ENCODE measurements around the gene ANKRD6. TPM values are rescaled to one million over a fixed set of nuclear protein-coding genes. Genes with fewer than 3 reads are reported as not detected.

ANKRD6 gene
- total and polyA plus RNA-seq, 11 donors, result 3.5 to 14.1 (median 10.2) TPM

- no peak for DNase-seq
- 85 to 91% (median 88%) methylated on average over 4 of the region's 4 CpGs for WGBS, 4 donors
- H3K4me1 ChIP-seq, result peaks cover 0 to 29% (median 8%) of the 10 kb centered on the region in 12 donors
- no peaks in the 10 kb centered on the region for H3K27me3 ChIP-seq
- no peaks in the 10 kb centered on the region for H3K9me3 ChIP-seq
- no peak for TF ChIP-seq CTCF (IDR thresholded peaks at IDR 0.05)
- no peak for TF ChIP-seq POLR2A (IDR thresholded peaks at IDR 0.05)
- no peak for ATAC-seq
- H3K4me3 ChIP-seq, result no peak overlapping the region
- intact Hi-C loops (cut with DNase I), result loop anchor here in 3 of 10 donors (5.0 to 10.0 kb wide), 3 partner anchors 162 to 250 kb away; no protein-coding TSS in a partner anchor
- H3K36me3 ChIP-seq, result no peaks in the 10 kb centered on the region
- H3K27ac ChIP-seq, result no peak overlapping the region
Measured at GRCh38 chr6:89434954-89435353, 2.0 kb downstream of the ANKRD6 start.

DNA sequence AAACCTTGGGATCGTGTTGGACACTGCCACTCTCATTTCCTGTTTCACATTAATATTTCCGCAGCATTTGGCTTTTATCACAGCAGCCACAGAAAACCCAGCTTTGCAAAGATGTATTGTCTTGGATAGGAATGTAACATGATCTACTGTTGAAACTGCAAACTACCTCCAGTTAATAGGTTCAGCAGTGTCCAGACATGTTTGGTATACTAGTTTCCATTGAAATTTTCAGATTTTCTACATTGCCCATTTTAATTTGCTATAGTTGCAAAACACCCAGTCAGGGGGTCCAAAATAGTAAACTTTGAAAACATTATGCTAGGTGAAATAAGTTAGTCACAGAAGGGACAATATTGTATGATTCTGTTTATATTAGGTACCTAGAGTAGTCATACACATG, 3.3 kb downstream of the ANKRD6 start:
- H3K27ac ChIP-seq, result no peak overlapping the region
- no peak for ATAC-seq
- peaks cover 0 to 29% (median 8%) of the 10 kb centered on the region in 12 donors for H3K4me1 ChIP-seq
- intact Hi-C loops (cut with DNase I), result loop anchor here in 1 of 10 donors (10.0 kb wide), 1 partner anchor 249 kb away; no protein-coding TSS in a partner anchor
- no peak for DNase-seq
- TF ChIP-seq POLR2A (IDR thresholded peaks at IDR 0.05), result no peak
- TF ChIP-seq CTCF (IDR thresholded peaks at IDR 0.05), result no peak
- 43 to 56% (median 50%) methylated on average over 2 of the region's 2 CpGs for WGBS, 4 donors
- H3K27me3 ChIP-seq, result no peaks in the 10 kb centered on the region
- no peak overlapping the region for H3K4me3 ChIP-seq
- peaks cover 0 to 5% (median 0%) of the 10 kb centered on the region in 12 donors for H3K9me3 ChIP-seq
- no peaks in the 10 kb centered on the region for H3K36me3 ChIP-seq

- intact Hi-C loops (cut with DNase I), result loop anchor here in 1 of 10 donors (10.0 kb wide), 1 partner anchor 247 kb away; no protein-coding TSS in a partner anchor
- ATAC-seq (no peak), DNase-seq (no peak)
- Histone ChIP-seq H3K36me3 (no peaks in the 10 kb centered on the region), H3K27ac (no peak overlapping the region), H3K4me1 (peaks cover 0 to 24% (median 5%) of the 10 kb centered on the region in 12 donors), H3K4me3 (no peak overlapping the region), H3K27me3 (no peaks in the 10 kb centered on the region), H3K9me3 (peaks cover 0 to 5% (median 0%) of the 10 kb centered on the region in 12 donors)
- 79 to 91% (median 83%) methylated on average over 1 of the region's 1 CpG for WGBS, 4 donors
- TF ChIP-seq CTCF (IDR thresholded peaks at IDR 0.05) (no peak), POLR2A (IDR thresholded peaks at IDR 0.05) (no peak)
Measured at GRCh38 chr6:89438248-89438647, 5.3 kb downstream of the ANKRD6 start.

GRCh38 chr6:89439014-89439413, 6.1 kb downstream of the ANKRD6 start:
- H3K27me3 ChIP-seq, result no peaks in the 10 kb centered on the region
- H3K4me3 ChIP-seq, result no peak overlapping the region
- 96 to 99% (median 97%) methylated on average over 2 of the region's 2 CpGs for WGBS, 4 donors
- ATAC-seq, result no peak
- no peaks in the 10 kb centered on the region for H3K36me3 ChIP-seq
- no peak for DNase-seq
- TF ChIP-seq POLR2A (IDR thresholded peaks at IDR 0.05) (no peak), CTCF (IDR thresholded peaks at IDR 0.05) (no peak)
- H3K9me3 ChIP-seq, result peaks cover 0 to 5% (median 0%) of the 10 kb centered on the region in 12 donors
- intact Hi-C loops (cut with DNase I), result loop anchor here in 1 of 10 donors (10.0 kb wide), 1 partner anchor 246 kb away; no protein-coding TSS in a partner anchor
- no peak overlapping the region for H3K27ac ChIP-seq
- H3K4me1 ChIP-seq, result peaks cover 0 to 20% (median 2%) of the 10 kb centered on the region in 12 donors

All from heart left ventricle (tissue), 16 donors.